Neural crest cell (in vitro differentiated cells): ENCODE results near the gene MCCC1. TPM values are rescaled to one million over a fixed set of nuclear protein-coding genes. Genes with fewer than 3 reads are reported as not detected.
"Not testable (repeated sequence)": the region's sequence is repeated elsewhere in the genome, so short reads cannot be mapped to it uniquely, and the experiment has no call there.

Experiments
- DNase-seq: peaks from one replicate; pipeline ENCODE4 v3.0.0; 2021; ENCODE audit warnings: low read depth, mixed read lengths, low spot score
- H3K27ac Mint-ChIP-seq: one replicate; pipeline ENCODE4 v1.8.0; 2021; ENCODE audit warnings: mild to moderate bottlenecking, mixed read lengths; ENCODE audit not compliant: unreplicated experiment
- H3K27me3 Mint-ChIP-seq: 2 replicates; pipeline ENCODE4 v1.8.0; 2021; ENCODE audit warnings: low read depth, mild to moderate bottlenecking, mixed read lengths
- H3K36me3 Mint-ChIP-seq: 2 replicates; pipeline ENCODE4 v1.8.0; 2021; ENCODE audit warnings: low read depth, mild to moderate bottlenecking, mixed read lengths
- H3K4me1 Mint-ChIP-seq: 2 replicates; pipeline ENCODE4 v1.8.0; 2021; ENCODE audit warnings: mixed read lengths
- H3K4me3 Mint-ChIP-seq: one replicate; pipeline ENCODE4 v1.8.0; 2021; ENCODE audit warnings: mild to moderate bottlenecking, mixed read lengths
- H3K9me3 Mint-ChIP-seq: 2 replicates; pipeline ENCODE4 v1.8.0; 2021; ENCODE audit warnings: mixed read lengths
- CTCF ChIP-seq: fragments of 200-600 bp; sonication (generic); conservative IDR thresholded peaks from 2 replicates; pipeline ENCODE4 v1.5.0; 2021; ENCODE audit warnings: antibody characterized with exemption, mild to moderate bottlenecking
- total RNA-seq: library from RNA; stranded (reverse); gene quantifications from 2 replicates; pipeline ENCODE4 v1.2.1, GENCODE V29; 2021

The MCCC1 gene
- total RNA-seq, 1 donor from 2014 or later = 30.6 TPM

- H3K27me3 Mint-ChIP-seq = peaks cover 54% of the 10 kb centered on the region
- no peak for TF ChIP-seq CTCF
- peaks cover 7% of the 10 kb centered on the region for H3K4me1 Mint-ChIP-seq
- no peak overlapping the region for H3K27ac Mint-ChIP-seq
- H3K4me3 Mint-ChIP-seq = no peak overlapping the region
- peaks cover 8% of the 10 kb centered on the region for H3K9me3 Mint-ChIP-seq
- DNase-seq = no peak
- peaks cover 3% of the 10 kb centered on the region for H3K36me3 Mint-ChIP-seq
Measured at GRCh38 chr3:183114384-183115178, 15.3 kb upstream of the MCCC1 start.

DNA sequence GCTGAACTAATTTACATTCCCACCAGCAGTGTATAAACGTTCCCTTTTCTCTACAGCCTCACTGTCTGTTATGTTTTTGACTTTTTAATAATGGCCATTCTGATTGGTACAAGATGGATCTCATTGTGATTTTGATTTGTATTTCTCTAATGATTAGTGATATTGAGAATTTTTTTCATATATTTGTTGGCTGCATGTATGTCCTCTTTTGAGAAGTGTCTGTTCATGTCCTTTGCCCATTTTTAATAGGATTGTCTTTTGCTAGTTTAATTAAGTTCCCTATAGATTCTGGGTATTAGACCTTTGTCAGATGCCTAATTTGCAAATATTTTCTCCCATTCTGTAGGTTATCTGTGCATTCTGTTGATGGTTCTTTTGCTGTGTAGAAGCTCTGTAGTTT is 10.6 kb upstream of the MCCC1 start:
- DNase-seq, H3K36me3 Mint-ChIP-seq, H3K4me3 Mint-ChIP-seq, H3K4me1 Mint-ChIP-seq, H3K27ac Mint-ChIP-seq: not testable (repeated sequence)
- H3K9me3 Mint-ChIP-seq = peaks cover 11% of the 10 kb centered on the region
- H3K27me3 Mint-ChIP-seq = peaks cover 11% of the 10 kb centered on the region

DNA sequence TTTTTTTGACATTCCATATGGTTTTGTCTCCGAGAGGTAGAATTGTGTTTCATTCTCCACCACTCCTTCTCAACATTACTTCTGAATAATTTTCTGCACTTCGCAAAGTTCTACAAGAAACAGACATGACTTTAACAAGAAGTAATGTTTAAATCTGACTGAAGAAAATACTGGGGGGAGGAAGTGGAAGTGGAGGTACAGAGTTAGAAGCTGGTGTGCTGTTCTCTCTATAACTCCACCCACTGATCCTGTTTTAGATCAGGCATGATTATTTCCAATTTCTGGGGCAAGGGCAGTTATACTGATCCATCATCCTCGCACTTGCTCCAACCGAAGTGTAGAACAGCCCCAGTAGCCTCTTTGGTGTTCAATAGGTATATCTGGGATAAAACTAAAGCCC is 9.2 kb upstream of the MCCC1 start:
- Mint-ChIP-seq H3K27me3 (no peaks in the 10 kb centered on the region), H3K9me3 (peaks cover 11% of the 10 kb centered on the region), H3K36me3 (peaks cover 3% of the 10 kb centered on the region), H3K4me3 (no peak overlapping the region), H3K4me1 (no peaks in the 10 kb centered on the region), H3K27ac (no peak overlapping the region)
- DNase-seq = no peak
- no peak for TF ChIP-seq CTCF

DNA sequence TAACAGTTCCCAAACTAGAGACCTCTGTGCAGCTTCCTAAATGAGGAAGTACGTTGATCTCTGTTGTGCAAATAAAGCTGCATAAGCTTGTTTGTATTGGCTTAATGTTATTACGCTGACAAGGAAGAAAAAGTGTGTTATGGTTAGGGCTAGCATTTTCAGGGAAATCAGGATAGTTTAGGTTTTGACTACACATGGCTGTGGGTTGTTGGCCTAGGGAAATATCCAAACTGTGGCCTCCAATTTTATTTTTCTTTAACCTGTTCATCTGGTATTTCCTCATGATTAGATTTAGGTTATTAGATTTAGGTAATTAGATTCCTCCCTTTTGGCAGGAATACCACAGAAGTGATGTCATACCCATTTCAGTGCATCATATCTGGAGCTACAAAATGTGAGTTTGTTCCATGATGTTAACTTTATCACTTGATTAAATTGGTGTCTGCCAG is 8.7 kb upstream of the MCCC1 start:
- Mint-ChIP-seq H3K27ac (peak overlapping the region; percentile 30), H3K9me3 (peaks cover 11% of the 10 kb centered on the region), H3K27me3 (no peaks in the 10 kb centered on the region), H3K4me3 (no peak overlapping the region), H3K36me3 (peaks cover 3% of the 10 kb centered on the region), H3K4me1 (no peaks in the 10 kb centered on the region)
- TF ChIP-seq CTCF = no peak
- no peak for DNase-seq

DNA sequence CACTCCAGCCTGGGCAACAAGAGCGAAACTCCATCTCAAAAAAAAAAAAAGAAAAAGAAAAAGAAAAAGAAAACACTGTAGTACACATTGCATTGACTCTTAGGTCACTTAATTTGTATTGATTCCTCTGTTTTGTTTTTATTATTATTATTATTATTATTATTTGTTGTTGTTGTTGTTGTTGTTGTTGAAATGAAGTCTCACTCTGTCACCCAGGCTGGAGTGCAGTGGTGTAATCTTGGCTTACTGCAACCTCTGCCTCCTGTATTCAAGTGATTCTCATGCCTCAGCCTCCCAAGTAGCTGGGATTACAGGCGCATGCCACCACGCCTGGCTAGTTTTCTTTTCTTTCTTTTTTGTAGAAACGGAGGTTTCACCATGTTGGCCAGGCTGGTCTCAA is 8.1 kb upstream of the MCCC1 start:
- DNase-seq, H3K27ac Mint-ChIP-seq, H3K36me3 Mint-ChIP-seq, H3K4me3 Mint-ChIP-seq, H3K4me1 Mint-ChIP-seq, H3K27me3 Mint-ChIP-seq: not testable (repeated sequence)
- H3K9me3 Mint-ChIP-seq = peaks cover 11% of the 10 kb centered on the region

DNA sequence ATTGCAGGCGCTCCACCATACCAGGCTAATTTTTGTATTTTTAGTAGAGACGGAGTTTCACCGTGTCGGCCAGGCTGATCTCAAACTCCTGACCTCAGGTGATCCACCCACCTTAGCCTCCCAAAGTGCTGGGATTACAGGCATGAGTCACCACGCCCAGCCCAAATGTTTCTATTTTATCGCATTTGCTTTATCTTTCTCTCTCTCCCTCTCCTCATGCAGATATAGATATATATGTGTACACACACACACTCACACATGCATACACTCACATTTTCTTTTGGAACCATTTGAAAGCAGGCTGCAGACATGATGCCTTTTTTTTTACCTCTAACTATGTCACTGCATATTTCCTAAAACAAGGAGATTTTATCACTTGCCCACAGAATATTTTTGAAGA is 7.3 kb upstream of the MCCC1 start:
- DNase-seq = no peak
- Mint-ChIP-seq H3K27me3 (no peaks in the 10 kb centered on the region), H3K4me3 (no peak overlapping the region), H3K27ac (no peak overlapping the region), H3K9me3 (peaks cover 11% of the 10 kb centered on the region), H3K36me3 (peaks cover 3% of the 10 kb centered on the region), H3K4me1 (no peaks in the 10 kb centered on the region)
- no peak for TF ChIP-seq CTCF

- H3K27ac Mint-ChIP-seq, DNase-seq: not testable (repeated sequence)
- H3K4me3 Mint-ChIP-seq = peak overlapping the region; percentile 51
Measured at GRCh38 chr3:183103950-183104349, 4.7 kb upstream of the MCCC1 start.

DNA sequence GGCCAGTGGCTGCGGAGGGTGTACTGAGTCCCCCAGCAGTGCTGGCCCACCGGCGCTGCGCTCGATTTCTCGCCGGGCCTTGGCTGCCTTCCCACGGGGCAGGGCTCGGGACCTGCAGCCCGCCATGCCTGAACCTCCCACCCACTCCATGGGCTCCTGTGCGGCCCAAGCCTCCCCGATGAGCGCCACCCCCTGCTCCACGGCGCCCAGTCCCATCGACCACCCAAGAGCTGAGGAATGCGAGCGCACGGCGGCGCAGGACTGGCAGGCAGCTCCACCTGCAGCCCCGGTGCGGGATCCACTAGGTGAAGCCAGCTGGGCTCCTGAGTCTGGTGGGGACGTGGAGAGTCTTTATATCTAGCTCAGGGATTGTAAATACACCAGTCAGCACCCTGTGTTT is 1.7 kb upstream of the MCCC1 start:
- H3K27me3 Mint-ChIP-seq, H3K4me3 Mint-ChIP-seq, DNase-seq, H3K9me3 Mint-ChIP-seq, H3K36me3 Mint-ChIP-seq, H3K27ac Mint-ChIP-seq: not testable (repeated sequence)
- peaks cover 24% of the 10 kb centered on the region for H3K4me1 Mint-ChIP-seq

More at GRCh38 chr3:183103950-183104349, 4.7 kb upstream of the MCCC1 start:
- not testable (repeated sequence) for H3K4me1 Mint-ChIP-seq, H3K9me3 Mint-ChIP-seq, H3K27me3 Mint-ChIP-seq, H3K36me3 Mint-ChIP-seq
